ENCODE measurements around the gene EQTN. TPM values are rescaled to one million over a fixed set of nuclear protein-coding genes. Genes with fewer than 3 reads are reported as not detected.

Gene EQTN
- total RNA-seq, 1 experiment from 2014 or later, result not detected

DNA sequence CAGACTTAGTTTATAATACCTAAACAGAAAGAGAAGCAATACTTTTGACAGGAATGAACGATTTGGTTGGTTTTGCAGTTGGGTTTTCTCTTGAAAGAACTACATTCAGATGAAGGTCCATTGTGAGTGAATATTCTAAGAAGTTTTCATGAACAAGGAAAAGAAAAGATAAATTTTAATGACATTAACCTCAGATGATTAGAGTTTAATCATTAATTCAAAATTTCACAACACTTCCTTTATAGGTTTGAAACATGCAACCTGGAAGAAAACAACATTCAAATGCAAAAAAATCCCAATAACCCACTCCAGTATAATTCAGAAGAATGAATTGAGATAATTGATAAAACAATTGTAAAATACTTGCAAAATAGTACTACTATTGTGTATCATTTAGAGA lies 23.8 kb downstream of the EQTN start:
- Histone ChIP-seq H3K4me1 (ENCODE audit: control insufficient read depth in 1 of 2, insufficient read depth in 2 of 2, low read length in 2 of 2) (no peaks in the 10 kb centered on the region; a peak in 1 of 4 replicates), H3K27me3 (ENCODE audit: insufficient read depth, low read length) (no peaks in the 10 kb centered on the region), H3K4me2 (ENCODE audit: low read length) (no peak overlapping the region), H3K4me3 (replicated peaks in 1 of 2; ENCODE audit: low read depth in 1 of 2, low read length in 2 of 2) (no peak overlapping the region), H3K9ac (ENCODE audit: low read length) (no peak overlapping the region), H3K9me3 (ENCODE audit: control insufficient read depth in 1 of 2, insufficient read depth in 1 of 2, low read depth in 1 of 2, low read length in 2 of 2) (no peaks in the 10 kb centered on the region), H3K9me2 (ENCODE audit: insufficient read depth) (no peaks in the 10 kb centered on the region), H3K79me2 (ENCODE audit: insufficient read depth, low read length) (no peaks in the 10 kb centered on the region), H3K36me3 (ENCODE audit: control insufficient read depth in 1 of 2, insufficient read depth in 2 of 2, low read length in 2 of 2) (no peaks in the 10 kb centered on the region), H2AFZ (ENCODE audit: low read depth, low read length, poor library complexity, severe bottlenecking) (no peak overlapping the region), H3K27ac (ENCODE audit: low read depth, low read length) (no peak overlapping the region), H4K20me1 (ENCODE audit: insufficient read depth) (no peaks in the 10 kb centered on the region)
- no peak for TF ChIP-seq EZH2 (IDR thresholded peaks at IDR 0.05)
- no peak for TF ChIP-seq POLR2A (IDR thresholded peaks at IDR 0.05; ENCODE audit: borderline replicate concordance, extremely low read depth, insufficient read depth, insufficient read length)
- TF ChIP-seq EGR1 (IDR thresholded peaks at IDR 0.05; ENCODE audit: low read depth), result no peak
- TF ChIP-seq EZH2phosphoT487 (IDR thresholded peaks at IDR 0.05; ENCODE audit: borderline replicate concordance), result no peak
- TF ChIP-seq FOSL1 (IDR thresholded peaks at IDR 0.05; ENCODE audit: low read depth), result no peak
- no peak for TF ChIP-seq ZNF274 (IDR thresholded peaks at IDR 0.05; ENCODE audit: low read depth, low read length)
- TF ChIP-seq ZBTB33 (IDR thresholded peaks at IDR 0.05; ENCODE audit: extremely low read depth, insufficient replicate concordance, low read length), result no peak
- ATAC-seq, result no peak
- no peak for DNase-seq (ENCODE audit: low read depth, low spot score)
- RAD21 ChIA-PET (ENCODE audit: low non-redundant PET in 1 of 2, low total read pairs in 2 of 2, uncharacterized antibody in 2 of 2, unreplicated experiment in 2 of 2), result no interaction called here
- CTCF ChIA-PET, result no interaction called here
- intact Hi-C loops (cut with micrococcal nuclease), result no loop called here
- POLR2A ChIA-PET, result interaction anchor here (0.7 kb wide), 1 partner anchor 636 kb away, joined by 6 read pairs; no protein-coding TSS in a partner anchor
- BruUV-seq (replicated peaks), result no TSS peak

- Histone ChIP-seq H4K20me1 (ENCODE audit: insufficient read depth) (no peaks in the 10 kb centered on the region), H3K27me3 (ENCODE audit: insufficient read depth, low read length) (no peaks in the 10 kb centered on the region), H3K4me2 (ENCODE audit: low read length) (no peak overlapping the region), H2AFZ (ENCODE audit: low read depth, low read length, poor library complexity, severe bottlenecking) (no peak overlapping the region), H3K9me2 (ENCODE audit: insufficient read depth) (no peaks in the 10 kb centered on the region), H3K9me3 (ENCODE audit: control insufficient read depth in 1 of 2, insufficient read depth in 1 of 2, low read depth in 1 of 2, low read length in 2 of 2) (no peaks in the 10 kb centered on the region), H3K4me1 (ENCODE audit: control insufficient read depth in 1 of 2, insufficient read depth in 2 of 2, low read length in 2 of 2) (no peaks in the 10 kb centered on the region; a peak in 1 of 4 replicates), H3K36me3 (ENCODE audit: control insufficient read depth in 1 of 2, insufficient read depth in 2 of 2, low read length in 2 of 2) (no peaks in the 10 kb centered on the region), H3K9ac (ENCODE audit: low read length) (no peak overlapping the region), H3K27ac (ENCODE audit: low read depth, low read length) (no peak overlapping the region), H3K79me2 (ENCODE audit: insufficient read depth, low read length) (no peaks in the 10 kb centered on the region), H3K4me3 (replicated peaks in 1 of 2; ENCODE audit: low read depth in 1 of 2, low read length in 2 of 2) (no peak overlapping the region)
- ChIA-PET CTCF (no interaction called here), POLR2A (no interaction called here), RAD21 (ENCODE audit: low non-redundant PET in 1 of 2, low total read pairs in 2 of 2, uncharacterized antibody in 2 of 2, unreplicated experiment in 2 of 2) (no interaction called here)
- TF ChIP-seq SRF (IDR thresholded peaks at IDR 0.05; ENCODE audit: low read depth) (no peak), YY1 (IDR thresholded peaks at IDR 0.05; ENCODE audit: extremely low read depth, insufficient replicate concordance, low read depth, low read length) (no peak), POLR2AphosphoS5 (IDR thresholded peaks at IDR 0.05; ENCODE audit: low read depth, low read length) (no peak), CTCF (IDR thresholded peaks at IDR 0.05 in 2 of 3, conservative IDR thresholded peaks at IDR 0.05 in 1 of 3; ENCODE audit: borderline replicate concordance in 1 of 3, insufficient read depth in 1 of 3, low read depth in 2 of 3, low read length in 2 of 3) (no peak), ZBTB33 (IDR thresholded peaks at IDR 0.05; ENCODE audit: extremely low read depth, insufficient replicate concordance, low read length) (no peak)
- intact Hi-C loops (cut with micrococcal nuclease), result no loop called here
- no peak for DNase-seq (ENCODE audit: low read depth, low spot score)
- BruUV-seq (replicated peaks), result no TSS peak
- no peak for ATAC-seq
Measured at GRCh38 chr9:27272103-27272502, 24.8 kb downstream of the EQTN start.

All from HCT116 (cell line).